ENCODE data around the gene SEMA5B. TPM values are rescaled to one million over a fixed set of nuclear protein-coding genes. Genes with fewer than 3 reads are reported as not detected.

SEMA5B gene
- total RNA-seq, 2 donors from 2014 or later, result 0.40 TPM; not detected in 1

- ATAC-seq (replicated peaks), result no peak
- Mint-ChIP-seq H3K27ac (no peak overlapping the region), H3K36me3 (ENCODE audit: low read depth) (no peaks in the 10 kb centered on the region), H3K4me3 (no peak overlapping the region), H3K9me3 (no peaks in the 10 kb centered on the region), H3K4me1 (no peaks in the 10 kb centered on the region), H3K27me3 (peaks cover 41% of the 10 kb centered on the region)
These were observed 40.8 kb downstream of the SEMA5B start for GRCh38 chr3:122986693-122987179.

GRCh38 chr3:122985539-122985938 lies 42.0 kb downstream of the SEMA5B start:
- Mint-ChIP-seq H3K4me1 (no peaks in the 10 kb centered on the region), H3K36me3 (ENCODE audit: low read depth) (no peaks in the 10 kb centered on the region), H3K9me3 (no peaks in the 10 kb centered on the region), H3K27ac (no peak overlapping the region), H3K27me3 (peaks cover 35% of the 10 kb centered on the region), H3K4me3 (no peak overlapping the region)
- ATAC-seq (replicated peaks), result no peak

- ATAC-seq (replicated peaks), result no peak
- Mint-ChIP-seq H3K9me3 (no peaks in the 10 kb centered on the region), H3K27ac (no peak overlapping the region)
These were observed 42.9 kb downstream of the SEMA5B start for GRCh38 chr3:122984650-122985049.

GRCh38 chr3:122984007-122984406 lies 43.6 kb downstream of the SEMA5B start:
- Mint-ChIP-seq H3K9me3 (no peaks in the 10 kb centered on the region), H3K36me3 (ENCODE audit: low read depth) (no peaks in the 10 kb centered on the region), H3K27me3 (peaks cover 31% of the 10 kb centered on the region), H3K27ac (no peak overlapping the region), H3K4me1 (no peaks in the 10 kb centered on the region), H3K4me3 (no peak overlapping the region)
- no peak for ATAC-seq (replicated peaks)

More at GRCh38 chr3:122984650-122985049, 42.9 kb downstream of the SEMA5B start:
- H3K27me3 Mint-ChIP-seq, result peaks cover 35% of the 10 kb centered on the region
- no peak overlapping the region for H3K4me3 Mint-ChIP-seq
- no peaks in the 10 kb centered on the region for H3K36me3 Mint-ChIP-seq (ENCODE audit: low read depth)
- H3K4me1 Mint-ChIP-seq, result no peaks in the 10 kb centered on the region

- H3K4me3 Mint-ChIP-seq, result no peak overlapping the region
- no peak for ATAC-seq (replicated peaks)
These were observed 45.1 kb downstream of the SEMA5B start for GRCh38 chr3:122982216-122983185.

GRCh38 chr3:122979211-122979610 lies 48.4 kb downstream of the SEMA5B start:
- H3K36me3 Mint-ChIP-seq (ENCODE audit: low read depth), result no peaks in the 10 kb centered on the region
- peaks cover 6% of the 10 kb centered on the region for H3K27me3 Mint-ChIP-seq
- H3K27ac Mint-ChIP-seq, result no peak overlapping the region
- peaks cover 14% of the 10 kb centered on the region for H3K4me1 Mint-ChIP-seq
- no peaks in the 10 kb centered on the region for H3K9me3 Mint-ChIP-seq
- H3K4me3 Mint-ChIP-seq, result no peak overlapping the region
- no peak for ATAC-seq (replicated peaks)

More at GRCh38 chr3:122982216-122983185, 45.1 kb downstream of the SEMA5B start:
- no peak overlapping the region for H3K27ac Mint-ChIP-seq
- no peaks in the 10 kb centered on the region for H3K4me1 Mint-ChIP-seq
- H3K9me3 Mint-ChIP-seq, result no peaks in the 10 kb centered on the region
- no peaks in the 10 kb centered on the region for H3K36me3 Mint-ChIP-seq (ENCODE audit: low read depth)
- peaks cover 20% of the 10 kb centered on the region for H3K27me3 Mint-ChIP-seq

GRCh38 chr3:122978569-122978968 lies 49.0 kb downstream of the SEMA5B start:
- no peaks in the 10 kb centered on the region for H3K9me3 Mint-ChIP-seq
- H3K36me3 Mint-ChIP-seq (ENCODE audit: low read depth), result no peaks in the 10 kb centered on the region
- no peak overlapping the region for H3K27ac Mint-ChIP-seq
- peaks cover 3% of the 10 kb centered on the region for H3K27me3 Mint-ChIP-seq
- no peak for ATAC-seq (replicated peaks)
- no peak overlapping the region for H3K4me3 Mint-ChIP-seq
- H3K4me1 Mint-ChIP-seq, result peaks cover 14% of the 10 kb centered on the region

GRCh38 chr3:122977746-122978466 lies 49.7 kb downstream of the SEMA5B start:
- no peaks in the 10 kb centered on the region for H3K9me3 Mint-ChIP-seq
- no peak overlapping the region for H3K27ac Mint-ChIP-seq
- no peak overlapping the region for H3K4me3 Mint-ChIP-seq
- peaks cover 14% of the 10 kb centered on the region for H3K4me1 Mint-ChIP-seq
- no peak for ATAC-seq (replicated peaks)
- peaks cover 3% of the 10 kb centered on the region for H3K27me3 Mint-ChIP-seq
- H3K36me3 Mint-ChIP-seq (ENCODE audit: low read depth), result no peaks in the 10 kb centered on the region

- peak overlapping the region; percentile 52 for H3K4me3 Mint-ChIP-seq
- peaks cover 14% of the 10 kb centered on the region for H3K4me1 Mint-ChIP-seq
- peak overlapping the region; percentile 7 for H3K27ac Mint-ChIP-seq
- no peaks in the 10 kb centered on the region for H3K27me3 Mint-ChIP-seq
- ATAC-seq (replicated peaks), result peak; percentile 77
- H3K36me3 Mint-ChIP-seq (ENCODE audit: low read depth), result no peaks in the 10 kb centered on the region
- no peaks in the 10 kb centered on the region for H3K9me3 Mint-ChIP-seq
These were observed 51.7 kb downstream of the SEMA5B start for GRCh38 chr3:122975924-122976293.

- Mint-ChIP-seq H3K36me3 (ENCODE audit: low read depth) (no peaks in the 10 kb centered on the region), H3K4me1 (peaks cover 14% of the 10 kb centered on the region), H3K4me3 (peak overlapping the region; percentile 52), H3K9me3 (no peaks in the 10 kb centered on the region), H3K27ac (peak overlapping the region; percentile 7), H3K27me3 (no peaks in the 10 kb centered on the region)
- ATAC-seq (replicated peaks), result peak; percentile 76
These were observed 52.2 kb downstream of the SEMA5B start for GRCh38 chr3:122975163-122975923.

- peak overlapping the region; percentile 7 for H3K27ac Mint-ChIP-seq
- H3K27me3 Mint-ChIP-seq, result no peaks in the 10 kb centered on the region
- ATAC-seq (replicated peaks), result peak; percentile 23
These were observed 52.8 kb downstream of the SEMA5B start for GRCh38 chr3:122974764-122975162.

GRCh38 chr3:122973893-122974615 lies 53.5 kb downstream of the SEMA5B start:
- no peak for ATAC-seq (replicated peaks)
- Mint-ChIP-seq H3K27ac (no peak overlapping the region), H3K4me1 (peaks cover 14% of the 10 kb centered on the region), H3K4me3 (no peak overlapping the region), H3K36me3 (ENCODE audit: low read depth) (no peaks in the 10 kb centered on the region), H3K27me3 (no peaks in the 10 kb centered on the region), H3K9me3 (no peaks in the 10 kb centered on the region)

More at GRCh38 chr3:122974764-122975162, 52.8 kb downstream of the SEMA5B start:
- Mint-ChIP-seq H3K4me3 (peak overlapping the region; percentile 52), H3K4me1 (peaks cover 14% of the 10 kb centered on the region), H3K36me3 (ENCODE audit: low read depth) (no peaks in the 10 kb centered on the region), H3K9me3 (no peaks in the 10 kb centered on the region)

GRCh38 chr3:122972141-122972540 lies 55.4 kb downstream of the SEMA5B start:
- no peak overlapping the region for H3K27ac Mint-ChIP-seq
- H3K9me3 Mint-ChIP-seq, result no peaks in the 10 kb centered on the region
- H3K27me3 Mint-ChIP-seq, result peaks cover 5% of the 10 kb centered on the region
- H3K4me3 Mint-ChIP-seq, result no peak overlapping the region
- no peak for ATAC-seq (replicated peaks)
- H3K36me3 Mint-ChIP-seq (ENCODE audit: low read depth), result no peaks in the 10 kb centered on the region
- H3K4me1 Mint-ChIP-seq, result peaks cover 14% of the 10 kb centered on the region

Measured in activated T-helper 17 cell treated with anti-CD3 and anti-CD28 coated beads, Interleukin-2, amount 50 U/mL, for 72 hours (primary cell).